GF-D8 (cell line): Measurements from ENCODE around the gene ATXN1L.
"Not testable (repeated sequence)": the region's sequence is repeated elsewhere in the genome, so short reads cannot be mapped to it uniquely, and the experiment has no call there.

ENCODE experiments used
- DNase-seq: peaks from one replicate; lab custom pipeline; 2025; lab: John Stamatoyannopoulos, UW

Gene ATXN1L

GRCh38 chr16:71894229-71894920, 48.6 kb downstream of the ATXN1L start:
- peak; percentile 53 for DNase-seq

DNA sequence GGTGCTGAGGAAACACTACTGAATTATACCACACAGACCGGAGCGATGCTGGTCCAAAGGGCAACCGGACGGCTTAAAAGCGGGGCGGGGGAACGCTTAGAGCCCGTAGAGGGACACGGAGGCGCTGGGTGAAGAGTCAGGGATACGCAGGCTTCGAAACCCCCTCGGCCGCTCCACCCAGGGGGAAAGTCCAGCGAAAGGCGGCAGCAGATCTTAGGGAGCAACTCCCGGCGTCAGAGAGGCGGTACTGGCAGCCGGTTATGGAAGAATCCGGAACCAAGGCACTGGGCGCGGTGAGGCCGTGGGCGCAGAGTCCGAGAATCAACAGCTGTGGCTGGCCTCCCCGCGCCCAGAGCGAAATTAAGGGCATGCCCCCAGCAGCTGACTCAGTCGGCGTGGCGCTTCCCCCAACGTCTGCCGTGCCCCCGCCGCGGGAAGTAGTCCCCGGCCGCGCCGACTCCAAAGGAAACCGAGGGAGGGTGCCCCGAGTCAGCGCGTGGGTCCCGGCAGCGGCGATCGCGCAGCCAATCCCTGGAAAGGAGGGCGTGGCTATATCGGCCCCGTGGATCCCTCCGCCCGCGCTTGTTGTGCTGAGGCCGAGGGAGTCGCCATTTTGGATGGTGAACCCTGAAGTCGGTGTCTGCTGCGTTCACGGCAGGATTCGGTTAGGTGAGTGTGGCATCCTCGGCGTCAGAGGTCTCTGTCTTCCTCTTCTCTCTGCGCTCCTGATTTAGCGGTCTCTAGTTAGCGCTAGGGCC, 49.3 kb downstream of the ATXN1L start, which contains the start of gene IST1:
Gene IST1, plus strand, starts transcription at position 611 of the 758 bp plus-strand sequence. CDS start 20,110 bp downstream, outside the sequence.
- DNase-seq = peak; percentile 85

- no peak for DNase-seq
Measured at GRCh38 chr16:71895679-71896365, 50.0 kb downstream of the ATXN1L start.

GRCh38 chr16:71896764-71897368, 51.1 kb downstream of the ATXN1L start:
- DNase-seq = no peak

DNA sequence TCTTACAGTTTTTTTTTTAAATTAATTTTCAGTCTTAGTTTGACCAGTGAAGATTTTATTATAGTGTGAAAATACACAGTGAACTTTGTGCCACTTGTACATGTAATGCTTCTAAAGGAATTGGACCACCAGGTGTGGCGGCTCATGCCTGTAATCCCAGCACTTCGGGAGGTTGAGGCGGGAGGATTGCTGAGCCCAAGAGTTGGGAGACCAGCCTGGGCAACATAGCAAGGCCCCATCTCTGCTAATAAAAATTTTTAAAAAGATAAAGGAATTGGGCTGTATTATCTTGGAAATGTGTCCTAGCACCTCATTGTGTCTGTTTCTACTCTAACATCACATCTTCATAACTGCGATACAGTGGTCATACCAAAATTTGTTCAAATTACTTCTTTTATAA, 53.4 kb downstream of the ATXN1L start:
- no peak for DNase-seq

DNA sequence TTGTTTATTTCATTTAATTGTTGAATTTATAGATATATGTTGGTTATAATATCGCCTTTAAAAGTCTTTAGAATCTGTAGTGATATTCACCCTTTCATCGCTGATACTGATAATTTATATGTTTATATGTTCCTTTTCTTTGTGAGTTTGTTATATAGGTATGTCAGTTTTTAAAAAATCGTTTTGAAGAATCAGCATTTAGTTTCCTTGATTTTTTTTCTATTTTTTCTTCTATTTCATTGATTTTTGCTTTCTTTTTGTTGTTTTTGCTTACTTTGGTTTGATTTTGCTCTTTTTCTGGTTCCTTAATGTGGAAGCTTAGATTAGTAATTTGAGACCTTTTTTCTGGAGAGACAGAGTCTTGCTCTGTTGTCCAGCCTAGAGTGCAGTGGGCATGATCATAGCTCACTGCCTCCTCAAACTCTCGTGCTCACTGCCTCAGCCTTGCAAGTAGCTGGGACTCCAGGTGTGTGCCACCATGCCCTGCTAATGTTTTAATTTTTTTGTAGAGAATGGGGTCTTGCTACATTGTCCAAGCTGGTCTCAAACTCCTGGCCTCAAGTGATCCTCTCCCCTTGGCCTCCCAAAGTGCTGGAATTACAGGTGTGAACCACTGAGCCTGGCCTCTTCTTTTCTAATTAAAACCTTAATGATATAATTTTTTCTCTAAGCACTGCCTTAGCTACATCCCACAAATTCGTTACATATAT, 57.0 kb downstream of the ATXN1L start:
- no peak for DNase-seq

GRCh38 chr16:71903608-71904007, 57.8 kb downstream of the ATXN1L start:
- DNase-seq = no peak

GRCh38 chr16:71904239-71904638, 58.5 kb downstream of the ATXN1L start:
- no peak for DNase-seq

- not testable (repeated sequence) for DNase-seq
Measured at GRCh38 chr16:71905765-71906164, 60.0 kb downstream of the ATXN1L start.
